ENCODE measurements around the gene TTBK2. TPM values are rescaled to one million over a fixed set of nuclear protein-coding genes. Genes with fewer than 3 reads are reported as not detected.

Gene TTBK2
- total RNA-seq, 1 donor from 2014 or later: 8.8 TPM

- no peaks in the 10 kb centered on the region for H3K27me3 ChIP-seq
- intact Hi-C loops (cut with DNase I): no loop called here
- H3K4me3 ChIP-seq: no peak overlapping the region
Observed at GRCh38 chr15:42819786-42820185, 100.8 kb downstream of the TTBK2 start.

GRCh38 chr15:42811433-42811832 lies 109.1 kb downstream of the TTBK2 start:
- Histone ChIP-seq H3K27me3 (no peaks in the 10 kb centered on the region), H3K4me1 (no peaks in the 10 kb centered on the region), H3K36me3 (peaks cover 0 to 9% of the 10 kb centered on the region in 2 donors), H3K4me3 (no peak overlapping the region), H3K9me3 (no peaks in the 10 kb centered on the region), H3K27ac (no peak overlapping the region)
- TF ChIP-seq POLR2A (IDR thresholded peaks at IDR 0.05) (no peak), CTCF (IDR thresholded peaks at IDR 0.05) (no peak), POLR2AphosphoS5 (IDR thresholded peaks at IDR 0.05; ENCODE audit: insufficient read depth in 1 of 2, low read depth in 1 of 2) (no peak)
- intact Hi-C loops (cut with DNase I): no loop called here
- no peak for DNase-seq (ENCODE audit: extremely low spot score in 2 of 2)

More at GRCh38 chr15:42819786-42820185, 100.8 kb downstream of the TTBK2 start:
- TF ChIP-seq POLR2AphosphoS5 (IDR thresholded peaks at IDR 0.05; ENCODE audit: insufficient read depth in 1 of 2, low read depth in 1 of 2): no peak
- TF ChIP-seq CTCF (IDR thresholded peaks at IDR 0.05): no peak
- no peak for TF ChIP-seq POLR2A (IDR thresholded peaks at IDR 0.05)
- no peak overlapping the region for H3K27ac ChIP-seq
- no peaks in the 10 kb centered on the region for H3K9me3 ChIP-seq
- no peaks in the 10 kb centered on the region for H3K4me1 ChIP-seq
- H3K36me3 ChIP-seq: peaks cover 0 to 5% of the 10 kb centered on the region in 2 donors
- DNase-seq (ENCODE audit: extremely low spot score in 2 of 2): no peak

GRCh38 chr15:42808913-42809312 lies 111.7 kb downstream of the TTBK2 start:
- TF ChIP-seq CTCF (IDR thresholded peaks at IDR 0.05) (no peak), POLR2A (IDR thresholded peaks at IDR 0.05) (no peak), POLR2AphosphoS5 (IDR thresholded peaks at IDR 0.05; ENCODE audit: insufficient read depth in 1 of 2, low read depth in 1 of 2) (no peak)
- Histone ChIP-seq H3K9me3 (no peaks in the 10 kb centered on the region), H3K4me3 (no peak overlapping the region), H3K36me3 (peaks cover 0 to 6% of the 10 kb centered on the region in 2 donors), H3K27me3 (no peaks in the 10 kb centered on the region), H3K27ac (no peak overlapping the region), H3K4me1 (no peaks in the 10 kb centered on the region)
- no peak for DNase-seq (ENCODE audit: extremely low spot score in 2 of 2)
- intact Hi-C loops (cut with DNase I): no loop called here

DNA sequence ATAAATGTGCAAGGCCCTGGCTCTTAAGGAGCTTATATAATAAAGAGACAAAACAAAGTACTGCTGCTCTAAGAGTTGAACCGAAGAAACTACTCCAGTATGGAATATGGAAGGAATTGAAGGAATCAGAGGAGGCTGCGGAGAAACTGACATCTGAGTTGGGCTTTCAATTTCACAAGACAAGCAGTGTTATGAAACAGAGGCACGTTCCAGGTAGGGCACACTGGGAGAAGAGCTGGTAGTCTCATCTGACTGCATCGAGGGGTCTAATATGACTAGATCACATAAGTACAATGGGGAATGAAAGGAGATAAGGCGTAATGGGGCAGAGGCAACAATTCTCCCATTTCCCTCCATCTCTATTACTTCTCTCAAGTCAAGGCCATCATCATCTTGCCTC lies 115.3 kb downstream of the TTBK2 start:
- H3K36me3 ChIP-seq: peaks cover 0 to 22% of the 10 kb centered on the region in 2 donors
- no peak overlapping the region for H3K4me3 ChIP-seq
- no peaks in the 10 kb centered on the region for H3K27me3 ChIP-seq
- TF ChIP-seq CTCF (IDR thresholded peaks at IDR 0.05) (no peak), POLR2AphosphoS5 (IDR thresholded peaks at IDR 0.05; ENCODE audit: insufficient read depth in 1 of 2, low read depth in 1 of 2) (no peak), POLR2A (IDR thresholded peaks at IDR 0.05) (no peak)
- H3K4me1 ChIP-seq: no peaks in the 10 kb centered on the region
- H3K27ac ChIP-seq: no peak overlapping the region
- H3K9me3 ChIP-seq: no peaks in the 10 kb centered on the region
- intact Hi-C loops (cut with DNase I): no loop called here
- DNase-seq (ENCODE audit: extremely low spot score in 2 of 2): no peak

DNA sequence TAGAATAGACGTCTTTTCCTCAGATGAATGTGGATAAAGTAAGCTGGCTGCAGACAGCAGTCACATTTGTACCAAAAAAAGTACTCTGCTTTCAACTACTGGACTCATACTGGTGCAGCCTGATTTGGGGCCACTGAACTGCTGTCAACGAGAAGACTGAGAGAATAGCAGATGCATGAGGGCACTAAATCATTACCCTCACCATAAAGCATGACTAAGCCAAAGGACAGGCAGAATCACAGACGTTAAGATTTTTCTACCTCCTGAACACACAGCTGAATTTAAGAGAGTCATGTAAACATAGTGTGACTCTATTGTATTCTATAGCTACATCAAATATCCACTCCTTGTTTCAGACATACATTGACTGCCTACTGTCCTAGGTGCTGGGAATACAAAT lies 115.8 kb downstream of the TTBK2 start:
- intact Hi-C loops (cut with DNase I): no loop called here
- no peak for TF ChIP-seq CTCF (IDR thresholded peaks at IDR 0.05)
- no peak for TF ChIP-seq POLR2A (IDR thresholded peaks at IDR 0.05)
- TF ChIP-seq POLR2AphosphoS5 (IDR thresholded peaks at IDR 0.05; ENCODE audit: insufficient read depth in 1 of 2, low read depth in 1 of 2): no peak
- Histone ChIP-seq H3K4me3 (no peak overlapping the region), H3K27me3 (no peaks in the 10 kb centered on the region), H3K36me3 (peaks cover 0 to 22% of the 10 kb centered on the region in 2 donors), H3K4me1 (no peaks in the 10 kb centered on the region), H3K9me3 (no peaks in the 10 kb centered on the region), H3K27ac (no peak overlapping the region)
- DNase-seq (ENCODE audit: extremely low spot score in 2 of 2): no peak
